CD4-positive, alpha-beta T cell (primary cell): Measurements from ENCODE around the gene GPR141. TPM values are rescaled to one million over a fixed set of nuclear protein-coding genes. Genes with fewer than 3 reads are reported as not detected.
A peak's percentile ranks its signal among the peaks of the same experiment; 100 is the strongest.

ENCODE experiments used
- ATAC-seq: fragments of 200-7000 bp; cut with Tn5 transposase; one replicate; pipeline ENCODE4 v1.10.0; 2022; ENCODE audit warnings: mild to moderate bottlenecking; ENCODE audit not compliant: poor library complexity
- CTCF ChIA-PET: fragments of 350-600 bp; sonication (Branson Sonifier 250); formaldehyde crosslinking; loops from one replicate; lab custom pipeline; 2021; ENCODE audit warnings: antibody characterized with exemption, inconsistent platforms; lab: Charles Lee
- POLR2A ChIA-PET: fragments of 350-600 bp; sonication (Branson Sonifier 250); formaldehyde crosslinking; loops from one replicate; lab custom pipeline; 2021; ENCODE audit warnings: antibody characterized with exemption, inconsistent platforms; lab: Charles Lee
- DNase-seq, 14 experiments: peaks; one replicate each; pipeline ENCODE4 v3.0.0-alpha.2; 2013 to 2020; ENCODE audit warnings: mixed read lengths in 2 of 14
- H3K27ac ChIP-seq, 2 donors: one replicate each; pipeline versions ENCODE4 v1.5.1 to v1.7.0; 2013; ENCODE audit warnings: low read length in 2 of 2, low read depth in 1 of 2, mild to moderate bottlenecking in 1 of 2
- H3K27me3 ChIP-seq, 2 experiments: 1 replicate in 1 of 2; 2 replicates in 1 of 2; pipeline versions ENCODE4 v1.6.1 to v1.7.0; 2013; ENCODE audit warnings: low read length in 2 of 2, control low read depth in 1 of 2, mild to moderate bottlenecking in 1 of 2, moderate library complexity in 1 of 2; ENCODE audit not compliant: insufficient read depth in 2 of 2, control insufficient read depth in 1 of 2
- H3K36me3 ChIP-seq: one replicate; pipeline ENCODE4 v1.6.1; 2013; ENCODE audit warnings: low read length, control low read depth; ENCODE audit not compliant: insufficient read depth
- H3K4me1 ChIP-seq: one replicate; pipeline ENCODE4 v1.6.1; 2013; ENCODE audit warnings: low read length, control low read depth; ENCODE audit not compliant: insufficient read depth
- H3K4me3 ChIP-seq: one replicate; pipeline ENCODE4 v1.5.1; 2013; ENCODE audit warnings: mild to moderate bottlenecking, low read length, moderate library complexity
- H3K9me3 ChIP-seq, 2 experiments: 1 replicate in 1 of 2; 2 replicates in 1 of 2; pipeline versions ENCODE4 v1.6.1 to v1.7.0; 2013; ENCODE audit warnings: low read length in 2 of 2, mild to moderate bottlenecking in 2 of 2, control low read depth in 1 of 2, moderate library complexity in 1 of 2; ENCODE audit not compliant: control insufficient read depth in 1 of 2, insufficient read depth in 1 of 2
- H3K27ac Mint-ChIP-seq: one replicate; pipeline ENCODE4 v1.8.0; 2020; ENCODE audit warnings: mixed read lengths
- H3K27me3 Mint-ChIP-seq: one replicate; pipeline ENCODE4 v1.8.0; 2021; ENCODE audit warnings: mixed read lengths
- H3K36me3 Mint-ChIP-seq: one replicate; pipeline ENCODE4 v1.8.0; 2021; ENCODE audit warnings: low read depth, mixed read lengths
- H3K4me1 Mint-ChIP-seq: one replicate; pipeline ENCODE4 v1.8.0; 2021; ENCODE audit warnings: low read depth, mixed read lengths
- H3K4me3 Mint-ChIP-seq: one replicate; pipeline ENCODE4 v1.8.0; 2020; ENCODE audit warnings: mild to moderate bottlenecking, mixed read lengths
- H3K9me3 Mint-ChIP-seq: one replicate; pipeline ENCODE4 v1.8.0; 2020; ENCODE audit warnings: mixed read lengths
- intact Hi-C, 2 experiments: fragments of 100-400 bp; cut with DNase I in 1 of 2; cut with micrococcal nuclease in 1 of 2; formaldehyde crosslinking; loops; one replicate each; pipeline versions ENCODE4 v1.15.1 to v1.9.0; 2023 to 2025; cut with DNase I, micrococcal nuclease
- total RNA-seq, 174 experiments: library from RNA in 2 of 174; stranded (reverse) in 2 of 174; gene quantifications; one replicate each; pipeline ENCODE4 v1.2.3 and lab custom pipeline; 2021 to 2026
- TF ChIP-seq, protein P1 (sequence below): fragments of 200-600 bp; IDR thresholded peaks from one replicate; pipeline ENCODE4 v1.8.0; 2022; ENCODE audit warnings: antibody characterized with exemption, mild to moderate bottlenecking

Gene GPR141
- total RNA-seq, 2 experiments from 2014 or later, result not detected

DNA sequence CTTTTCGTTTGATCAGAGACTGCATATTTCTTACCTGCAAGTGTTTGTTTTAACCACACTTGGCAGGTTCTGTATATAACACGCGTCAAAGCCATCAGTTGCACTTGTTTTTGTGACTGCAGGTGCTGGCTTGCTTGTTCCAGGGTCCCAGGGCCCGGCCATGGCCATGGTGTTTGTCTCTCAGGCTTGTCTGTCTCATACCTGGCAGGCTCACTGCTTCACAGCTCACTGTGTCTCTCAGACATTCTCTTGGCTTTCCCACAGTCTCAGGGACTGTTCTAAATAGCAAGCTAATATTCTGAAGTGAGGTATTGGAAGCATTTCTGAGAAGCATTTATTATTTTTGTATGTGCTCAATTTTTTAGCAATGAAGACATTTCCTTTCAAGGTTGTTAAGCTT is 46.9 kb downstream of the GPR141 start:
- Histone ChIP-seq H3K36me3 (no peaks in the 10 kb centered on the region), H3K4me3 (no peak overlapping the region), H3K27me3 (peaks cover 0 to 3% of the 10 kb centered on the region in 2 experiments), H3K27ac (no peak overlapping the region), H3K4me1 (no peaks in the 10 kb centered on the region), H3K9me3 (no peaks in the 10 kb centered on the region)
- no peak overlapping the region for H3K4me3 Mint-ChIP-seq
- ATAC-seq (no peak), DNase-seq (no peak)
- H3K9me3 Mint-ChIP-seq, result no peaks in the 10 kb centered on the region
- intact Hi-C loops, result no loop called here
- TF ChIP-seq, protein P1, sequence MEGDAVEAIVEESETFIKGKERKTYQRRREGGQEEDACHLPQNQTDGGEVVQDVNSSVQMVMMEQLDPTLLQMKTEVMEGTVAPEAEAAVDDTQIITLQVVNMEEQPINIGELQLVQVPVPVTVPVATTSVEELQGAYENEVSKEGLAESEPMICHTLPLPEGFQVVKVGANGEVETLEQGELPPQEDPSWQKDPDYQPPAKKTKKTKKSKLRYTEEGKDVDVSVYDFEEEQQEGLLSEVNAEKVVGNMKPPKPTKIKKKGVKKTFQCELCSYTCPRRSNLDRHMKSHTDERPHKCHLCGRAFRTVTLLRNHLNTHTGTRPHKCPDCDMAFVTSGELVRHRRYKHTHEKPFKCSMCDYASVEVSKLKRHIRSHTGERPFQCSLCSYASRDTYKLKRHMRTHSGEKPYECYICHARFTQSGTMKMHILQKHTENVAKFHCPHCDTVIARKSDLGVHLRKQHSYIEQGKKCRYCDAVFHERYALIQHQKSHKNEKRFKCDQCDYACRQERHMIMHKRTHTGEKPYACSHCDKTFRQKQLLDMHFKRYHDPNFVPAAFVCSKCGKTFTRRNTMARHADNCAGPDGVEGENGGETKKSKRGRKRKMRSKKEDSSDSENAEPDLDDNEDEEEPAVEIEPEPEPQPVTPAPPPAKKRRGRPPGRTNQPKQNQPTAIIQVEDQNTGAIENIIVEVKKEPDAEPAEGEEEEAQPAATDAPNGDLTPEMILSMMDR, result no peak
- POLR2A ChIA-PET, result no interaction called here
- CTCF ChIA-PET, result no interaction called here
- no peak overlapping the region for H3K27ac Mint-ChIP-seq
- H3K4me1 Mint-ChIP-seq, result peaks cover 7% of the 10 kb centered on the region
- peaks cover 9% of the 10 kb centered on the region for H3K27me3 Mint-ChIP-seq
- H3K36me3 Mint-ChIP-seq, result no peaks in the 10 kb centered on the region

DNA sequence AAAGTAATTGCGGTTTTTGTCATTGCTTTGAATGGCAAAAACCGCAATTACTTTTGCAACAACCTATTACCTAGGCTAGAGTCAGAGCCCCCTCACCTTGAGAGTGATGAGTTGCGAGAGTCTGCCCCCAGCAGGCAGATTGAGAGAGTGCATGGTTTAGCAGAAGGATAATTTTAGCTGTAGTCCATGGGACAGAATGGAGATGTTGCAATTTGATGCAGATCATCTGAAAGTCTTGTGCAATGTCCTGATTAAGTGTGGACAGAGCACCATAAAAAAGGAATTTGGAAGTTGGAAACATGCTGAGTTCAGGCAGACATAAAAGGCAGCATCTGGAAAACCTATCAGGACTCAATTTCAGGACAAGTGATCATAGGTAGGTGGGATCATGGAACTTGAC is 48.7 kb downstream of the GPR141 start:
- no peaks in the 10 kb centered on the region for H3K4me1 Mint-ChIP-seq
- ATAC-seq (no peak), DNase-seq (peak in 3 of 14 experiments; percentile 27 to 55 (median 54))
- no peak overlapping the region for H3K4me3 Mint-ChIP-seq
- peaks cover 9% of the 10 kb centered on the region for H3K27me3 Mint-ChIP-seq
- no peaks in the 10 kb centered on the region for H3K9me3 Mint-ChIP-seq
- CTCF ChIA-PET, result interaction anchor here (0.7 kb wide), 1 partner anchor 8 kb away, joined by 3 read pairs; no protein-coding TSS in a partner anchor
- H3K4me3 ChIP-seq, result no peak overlapping the region
- H3K36me3 ChIP-seq, result no peaks in the 10 kb centered on the region
- no peak overlapping the region for H3K27ac Mint-ChIP-seq
- intact Hi-C loops, result no loop called here
- peaks cover 0 to 3% of the 10 kb centered on the region in 2 experiments for H3K27me3 ChIP-seq
- H3K27ac ChIP-seq, result no peak overlapping the region
- H3K9me3 ChIP-seq, result no peaks in the 10 kb centered on the region
- POLR2A ChIA-PET, result no interaction called here
- no peaks in the 10 kb centered on the region for H3K36me3 Mint-ChIP-seq
- no peaks in the 10 kb centered on the region for H3K4me1 ChIP-seq
- TF ChIP-seq, protein P1, result no peak

DNA sequence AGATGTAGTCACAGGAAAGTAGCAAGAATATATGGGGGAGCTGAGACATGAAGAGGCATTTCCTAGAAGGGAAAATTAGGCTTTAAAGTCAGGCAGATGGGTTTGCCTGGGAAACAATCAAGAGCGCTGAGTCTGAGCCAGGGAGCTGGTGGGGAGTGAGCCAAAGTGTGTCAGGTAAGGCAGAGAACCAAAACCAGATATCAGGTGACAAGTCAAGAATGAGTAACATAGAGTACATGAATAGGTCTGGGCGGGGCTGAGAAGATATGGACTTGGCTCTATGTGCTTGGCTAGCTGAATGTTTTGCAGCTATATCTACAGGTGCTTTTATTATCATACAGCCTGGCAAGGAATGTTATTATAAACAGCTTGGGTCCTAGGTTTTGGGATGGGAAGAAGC is 49.3 kb downstream of the GPR141 start:
- Histone ChIP-seq H3K4me3 (no peak overlapping the region), H3K27me3 (peaks cover 0 to 3% of the 10 kb centered on the region in 2 experiments), H3K27ac (no peak overlapping the region), H3K9me3 (no peaks in the 10 kb centered on the region), H3K36me3 (no peaks in the 10 kb centered on the region), H3K4me1 (no peaks in the 10 kb centered on the region)
- intact Hi-C loops, result no loop called here
- H3K27ac Mint-ChIP-seq, result no peak overlapping the region
- no peak for DNase-seq
- no peaks in the 10 kb centered on the region for H3K36me3 Mint-ChIP-seq
- no peak for ATAC-seq
- TF ChIP-seq, protein P1, result no peak
- no peaks in the 10 kb centered on the region for H3K4me1 Mint-ChIP-seq
- ChIA-PET CTCF (interaction anchor here (0.7 kb wide), 1 partner anchor 9 kb away, joined by 3 read pairs; no protein-coding TSS in a partner anchor), POLR2A (no interaction called here)
- H3K4me3 Mint-ChIP-seq, result no peak overlapping the region
- H3K27me3 Mint-ChIP-seq, result peaks cover 9% of the 10 kb centered on the region
- no peaks in the 10 kb centered on the region for H3K9me3 Mint-ChIP-seq
